ENCODE data around the gene P4HA2. TPM values are rescaled to one million over a fixed set of nuclear protein-coding genes. Genes with fewer than 3 reads are reported as not detected.
A peak's percentile ranks its signal among the peaks of the same experiment; 100 is the strongest.

Gene P4HA2
- total and polyA plus RNA-seq, 2 of the 13 experiments (the other 11 are each of a cell fraction or from before 2014, with no cell fraction given): 37.7 to 126 TPM

GRCh38 chr5:132225165-132226032 lies 2.3 kb downstream of the P4HA2 start:
- H3K79me2 ChIP-seq (ENCODE audit: insufficient read depth, low read length): peaks cover 24% of the 10 kb centered on the region
- no peak overlapping the region for H3K27ac ChIP-seq (ENCODE audit: extremely low read length, insufficient read depth, low read length)
- H3K4me3 ChIP-seq (replicated peaks in 1 of 3; ENCODE audit: insufficient read depth in 1 of 3, low read depth in 2 of 3, low read length in 3 of 3): peak overlapping the region in 1 of 3 experiments; percentile 2; a peak in 1 of 6 replicates
- peaks cover 44% of the 10 kb centered on the region for H3K4me1 ChIP-seq (ENCODE audit: insufficient read depth, low read length)
- TF ChIP-seq ZNF281 (CRISPR knock-in tag; IDR thresholded peaks at IDR 0.05; ENCODE audit: borderline replicate concordance) (no peak), SP2 (CRISPR knock-in tag; IDR thresholded peaks at IDR 0.05) (no peak), HNRNPL (IDR thresholded peaks at IDR 0.05; ENCODE audit: low read depth, low read length) (no peak), GLI4 (CRISPR knock-in tag; IDR thresholded peaks at IDR 0.05; ENCODE audit: borderline replicate concordance) (no peak), SNRNP70 (IDR thresholded peaks at IDR 0.05; ENCODE audit: low read depth, low read length) (no peak)
- no TSS peak for BruUV-seq (replicated peaks)
- peaks cover 0 to 4% of the 10 kb centered on the region in 2 experiments; a peak in 1 of 5 replicates for H3K27me3 ChIP-seq (ENCODE audit: control insufficient read depth in 1 of 2, insufficient read depth in 2 of 2, low read length in 2 of 2)
- no peak for DNase-seq (ENCODE audit: low spot score)
- POLR2A ChIA-PET: no interaction called here
- H2AFZ ChIP-seq (ENCODE audit: low read length): no peak overlapping the region
- H3K9me3 ChIP-seq (ENCODE audit: low read length): no peaks in the 10 kb centered on the region
- peak overlapping the region; percentile 95; the same call in 1 of the 2 replicates for H3K4me2 ChIP-seq (ENCODE audit: low read depth, low read length)
- no peak for ATAC-seq
- intact Hi-C loops (cut with micrococcal nuclease; ENCODE audit: unreplicated experiment): no loop called here
- no peak for FAIRE-seq
- 93% methylated on average over 12 of the region's 13 CpGs for WGBS (ENCODE audit: low lambda C conversion rate)
- H3K9ac ChIP-seq (ENCODE audit: insufficient read depth, low read depth, low read length): no peak overlapping the region
- in situ Hi-C loops (cut with HindIII; ENCODE audit: extremely low pct_ligation_motif_present, low pct_unique_long_range_greater_than_20kb): no loop called here
- CTCF ChIA-PET (ENCODE audit: low intra/inter-chr PET ratio, low total read pairs): no interaction called here
- H4K20me1 ChIP-seq (ENCODE audit: insufficient read depth, low read length): no peaks in the 10 kb centered on the region
- H3K36me3 ChIP-seq (replicated peaks in 1 of 2; ENCODE audit: control insufficient read depth in 1 of 2, insufficient read depth in 2 of 2, low read length in 2 of 2): peaks cover 0 to 3% of the 10 kb centered on the region in 2 experiments; a peak in 1 of 5 replicates
